Effector memory CD4-positive, alpha-beta T cell (primary cell): ENCODE measurements around the gene CD3D.
A peak's percentile ranks its signal among the peaks of the same experiment; 100 is the strongest.

ENCODE experiments used
- DNase-seq, 3 donors: peaks; one replicate each; pipeline ENCODE4 v3.0.0-alpha.2; 2020
- H3K27ac ChIP-seq: 2 replicates; pipeline ENCODE4 v1.7.0; 2013; ENCODE audit warnings: mild to moderate bottlenecking, low read length, moderate library complexity; ENCODE audit not compliant: insufficient read depth, poor library complexity, severe bottlenecking
- H3K27me3 ChIP-seq: replicated peaks from 2 replicates; pipeline ENCODE4 v1.7.0; 2013; ENCODE audit warnings: mild to moderate bottlenecking, low read length; ENCODE audit not compliant: insufficient read depth, control insufficient read depth, poor library complexity, severe bottlenecking
- H3K36me3 ChIP-seq: 2 replicates; pipeline ENCODE4 v1.7.0; 2013; ENCODE audit warnings: mild to moderate bottlenecking, low read length, moderate library complexity; ENCODE audit not compliant: control insufficient read depth, insufficient read depth
- H3K4me1 ChIP-seq: 2 replicates; pipeline ENCODE4 v1.7.0; 2013; ENCODE audit warnings: low read length, mild to moderate bottlenecking; ENCODE audit not compliant: control insufficient read depth, insufficient read depth, poor library complexity, severe bottlenecking
- H3K4me3 ChIP-seq: 2 replicates; pipeline ENCODE4 v1.7.0; 2013; ENCODE audit warnings: low read length, low read depth, mild to moderate bottlenecking; ENCODE audit not compliant: insufficient read depth, poor library complexity, severe bottlenecking
- H3K9me3 ChIP-seq: 2 replicates; pipeline ENCODE4 v1.7.0; 2013; ENCODE audit warnings: mild to moderate bottlenecking, low read length, moderate library complexity; ENCODE audit not compliant: control insufficient read depth

The CD3D gene

DNA sequence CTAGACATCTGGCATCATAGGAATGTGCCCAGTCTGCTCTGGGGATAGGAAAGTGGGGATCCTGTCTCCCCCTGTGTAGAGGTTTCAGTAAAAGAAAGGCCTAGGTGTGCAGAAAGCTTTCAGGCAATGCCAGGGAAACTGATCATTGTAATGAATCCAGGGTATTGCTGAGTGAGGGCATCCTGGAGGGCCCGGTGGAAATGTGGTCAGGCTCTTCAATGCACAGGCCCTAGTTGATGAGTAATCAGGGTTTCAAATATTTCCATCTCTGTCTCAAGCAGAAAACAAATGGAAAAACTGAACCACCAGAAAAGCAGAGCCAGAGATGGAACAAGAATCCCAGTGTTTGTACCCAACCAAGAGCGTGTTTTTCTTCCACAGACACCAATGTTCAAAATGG lies 35.9 kb downstream of the CD3D start:
- H3K27ac ChIP-seq: peak overlapping the region; percentile 86
- peak overlapping the region; percentile 60 for H3K4me3 ChIP-seq
- DNase-seq: no peak
- H3K36me3 ChIP-seq: peaks cover 16% of the 10 kb centered on the region
- no peaks in the 10 kb centered on the region for H3K9me3 ChIP-seq
- no peaks in the 10 kb centered on the region for H3K27me3 ChIP-seq
- H3K4me1 ChIP-seq: peaks cover 41% of the 10 kb centered on the region

DNA sequence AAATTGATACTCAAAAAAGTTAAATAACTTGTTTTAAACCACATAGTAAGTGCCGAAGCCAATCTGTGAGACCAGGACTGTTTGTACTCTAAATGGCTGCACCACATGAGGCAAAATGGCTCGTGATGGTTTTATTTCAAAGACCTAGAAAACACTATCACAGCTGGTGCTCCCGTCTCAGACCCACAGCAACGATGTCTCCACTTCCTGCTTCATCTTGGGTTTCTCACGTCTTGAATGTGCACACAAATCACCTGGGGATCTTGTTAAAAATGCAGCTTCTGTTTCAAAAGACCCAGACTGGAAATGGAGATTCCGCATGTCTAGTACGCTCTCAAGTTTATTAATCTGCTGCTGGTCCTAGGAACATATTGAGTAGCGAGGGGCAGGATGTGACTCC lies 36.8 kb downstream of the CD3D start:
- peak in 1 of 3 donors; percentile 33 for DNase-seq
- Histone ChIP-seq H3K27ac (peak overlapping the region; percentile 86), H3K4me3 (peak overlapping the region; percentile 60), H3K36me3 (peaks cover 9% of the 10 kb centered on the region), H3K4me1 (peaks cover 33% of the 10 kb centered on the region), H3K9me3 (no peaks in the 10 kb centered on the region), H3K27me3 (no peaks in the 10 kb centered on the region)

DNA sequence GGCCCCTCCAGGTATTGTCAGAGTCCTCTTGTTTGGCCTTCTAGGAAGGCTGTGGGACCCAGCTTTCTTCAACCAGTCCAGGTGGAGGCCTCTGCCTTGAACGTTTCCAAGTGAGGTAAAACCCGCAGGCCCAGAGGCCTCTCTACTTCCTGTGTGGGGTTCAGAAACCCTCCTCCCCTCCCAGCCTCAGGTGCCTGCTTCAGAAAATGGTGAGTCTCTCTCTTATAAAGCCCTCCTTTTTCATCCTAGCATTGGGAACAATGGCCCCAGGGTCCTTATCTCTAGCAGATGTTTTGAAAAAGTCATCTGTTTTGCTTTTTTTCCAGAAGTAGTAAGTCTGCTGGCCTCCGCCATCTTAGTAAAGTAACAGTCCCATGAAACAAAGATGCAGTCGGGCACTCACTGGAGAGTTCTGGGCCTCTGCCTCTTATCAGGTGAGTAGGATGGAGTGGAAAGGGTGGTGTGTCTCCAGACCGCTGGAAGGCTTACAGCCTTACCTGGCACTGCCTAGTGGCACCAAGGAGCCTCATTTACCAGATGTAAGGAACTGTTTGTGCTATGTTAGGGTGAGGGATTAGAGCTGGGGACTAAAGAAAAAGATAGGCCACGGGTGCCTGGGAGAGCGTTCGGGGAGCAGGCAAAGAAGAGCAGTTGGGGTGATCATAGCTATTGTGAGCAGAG lies 37.8 kb downstream of the CD3D start, which contains the start of gene CD3E:
TSS of gene CD3E (plus strand) at position 163 of the 681 bp plus-strand sequence. CDS start at position 386, 223 bp downstream.
- Histone ChIP-seq H3K4me3 (peak within 1 kb of the TSS; percentile 60), H3K27ac (peak within 1 kb of the TSS; percentile 86)

DNA sequence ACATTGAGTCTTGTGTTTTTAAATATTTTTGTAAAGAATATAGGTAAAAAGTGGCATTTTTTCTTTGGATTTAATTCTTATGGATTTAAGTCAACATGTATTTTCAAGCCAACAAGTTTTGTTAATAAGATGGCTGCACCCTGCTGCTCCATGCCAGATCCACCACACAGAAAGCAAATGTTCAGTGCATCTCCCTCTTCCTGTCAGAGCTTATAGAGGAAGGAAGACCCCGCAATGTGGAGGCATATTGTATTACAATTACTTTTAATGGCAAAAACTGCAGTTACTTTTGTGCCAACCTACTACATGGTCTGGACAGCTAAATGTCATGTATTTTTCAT lies 38.3 kb downstream of the CD3D start:
- Histone ChIP-seq H3K9me3 (no peaks in the 10 kb centered on the region), H3K36me3 (peaks cover 8% of the 10 kb centered on the region), H3K27ac (peak overlapping the region; percentile 86), H3K27me3 (no peaks in the 10 kb centered on the region), H3K4me3 (peak overlapping the region; percentile 60), H3K4me1 (peaks cover 33% of the 10 kb centered on the region)
- no peak for DNase-seq

More for the DNA sequence above, 37.8 kb downstream of the CD3D start, which contains the start of gene CD3E:
- H3K27me3 ChIP-seq: no peaks in the 10 kb centered on the region
- peak; percentile 33 to 47 (median 46) for DNase-seq
- H3K4me1 ChIP-seq: peaks cover 33% of the 10 kb centered on the region
- no peaks in the 10 kb centered on the region for H3K9me3 ChIP-seq
- peaks cover 9% of the 10 kb centered on the region for H3K36me3 ChIP-seq

DNA sequence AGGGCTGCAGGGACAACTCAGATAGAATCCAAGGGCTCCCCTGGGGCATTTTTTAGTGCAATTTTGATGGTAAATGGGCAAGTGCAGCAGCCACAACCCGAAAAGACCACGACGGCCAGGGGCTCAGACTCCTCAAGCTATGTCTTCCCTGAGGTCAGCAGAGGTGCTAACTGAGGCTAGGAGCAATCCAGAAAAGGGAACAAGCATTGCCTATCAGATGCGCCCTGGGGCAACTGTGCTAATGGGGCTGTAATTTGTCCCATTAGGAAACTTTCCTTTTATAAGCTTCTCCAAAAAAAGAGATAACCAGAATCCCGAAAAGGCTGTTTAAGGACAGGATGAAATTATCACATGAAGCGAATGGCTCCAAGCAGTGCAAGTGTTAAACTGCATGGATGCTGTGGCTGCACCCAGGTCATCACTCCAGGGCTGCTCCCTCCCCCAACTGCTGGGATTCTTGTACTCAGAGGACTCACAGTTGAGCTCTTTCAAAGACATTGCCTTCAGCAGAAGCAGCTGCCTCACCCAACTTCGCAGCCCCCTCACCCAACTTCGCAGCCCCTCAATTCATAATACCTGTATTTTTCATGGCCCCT lies 40.8 kb downstream of the CD3D start:
- no peak overlapping the region for H3K27ac ChIP-seq
- H3K27me3 ChIP-seq: no peaks in the 10 kb centered on the region
- H3K36me3 ChIP-seq: no peaks in the 10 kb centered on the region
- no peaks in the 10 kb centered on the region for H3K9me3 ChIP-seq
- no peak for DNase-seq
- no peak overlapping the region for H3K4me3 ChIP-seq
- peaks cover 17% of the 10 kb centered on the region for H3K4me1 ChIP-seq

DNA sequence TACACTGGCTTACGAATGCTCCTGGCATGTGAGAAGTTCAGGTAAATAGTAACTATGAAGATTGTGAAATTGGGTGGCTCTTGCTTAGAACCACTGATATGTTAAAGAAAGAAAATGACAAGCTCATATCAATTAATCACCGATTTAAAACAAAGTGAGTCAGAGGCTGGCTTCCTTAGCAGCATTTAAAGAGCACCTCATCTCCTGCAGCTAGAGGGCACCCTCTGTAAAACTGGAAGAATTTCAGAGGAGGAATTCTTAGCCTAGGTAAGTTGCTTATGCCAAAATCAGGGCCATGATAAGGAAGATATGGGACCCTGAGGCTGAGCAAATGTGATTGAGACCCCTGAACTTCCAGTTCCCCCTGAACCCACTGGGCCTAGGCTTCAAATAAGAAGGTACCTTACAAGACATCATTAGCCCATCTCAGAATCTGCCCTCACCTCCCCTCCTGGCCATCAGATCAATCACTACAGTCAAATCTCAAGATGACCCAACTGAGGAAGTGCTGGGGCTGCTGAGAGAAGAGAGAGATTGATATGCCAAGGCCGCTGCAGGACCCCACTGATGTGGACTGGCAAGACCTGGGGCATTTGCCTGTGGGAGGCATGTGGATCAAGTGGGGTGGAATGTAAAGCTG lies 46.6 kb downstream of the CD3D start:
- H3K27ac ChIP-seq: no peak overlapping the region
- no peaks in the 10 kb centered on the region for H3K27me3 ChIP-seq
- peaks cover 4% of the 10 kb centered on the region for H3K4me1 ChIP-seq
- no peak overlapping the region for H3K4me3 ChIP-seq
- no peaks in the 10 kb centered on the region for H3K9me3 ChIP-seq
- H3K36me3 ChIP-seq: no peaks in the 10 kb centered on the region
- no peak for DNase-seq

DNA sequence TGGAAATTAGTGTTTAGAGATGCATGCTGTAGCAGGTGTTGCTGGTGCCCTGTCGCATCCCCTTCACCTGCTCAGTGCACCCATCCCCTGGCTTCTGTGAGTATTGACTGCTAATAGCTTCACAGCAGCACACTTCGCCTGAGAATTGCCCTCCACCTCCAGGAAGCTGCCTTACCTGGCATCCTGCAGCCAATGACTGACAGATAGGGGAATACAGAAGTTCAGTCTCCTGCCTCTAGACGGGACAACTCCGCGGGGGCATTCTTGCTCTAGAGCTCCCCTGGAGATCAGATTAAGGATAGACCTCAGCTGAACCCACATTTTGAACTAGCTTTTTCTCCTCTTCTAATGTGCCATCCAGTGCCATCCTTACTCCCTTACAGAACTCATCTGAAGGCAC lies 47.3 kb downstream of the CD3D start:
- Histone ChIP-seq H3K36me3 (no peaks in the 10 kb centered on the region), H3K27ac (no peak overlapping the region), H3K9me3 (no peaks in the 10 kb centered on the region), H3K4me1 (peaks cover 4% of the 10 kb centered on the region), H3K4me3 (no peak overlapping the region), H3K27me3 (no peaks in the 10 kb centered on the region)
- DNase-seq: no peak

DNA sequence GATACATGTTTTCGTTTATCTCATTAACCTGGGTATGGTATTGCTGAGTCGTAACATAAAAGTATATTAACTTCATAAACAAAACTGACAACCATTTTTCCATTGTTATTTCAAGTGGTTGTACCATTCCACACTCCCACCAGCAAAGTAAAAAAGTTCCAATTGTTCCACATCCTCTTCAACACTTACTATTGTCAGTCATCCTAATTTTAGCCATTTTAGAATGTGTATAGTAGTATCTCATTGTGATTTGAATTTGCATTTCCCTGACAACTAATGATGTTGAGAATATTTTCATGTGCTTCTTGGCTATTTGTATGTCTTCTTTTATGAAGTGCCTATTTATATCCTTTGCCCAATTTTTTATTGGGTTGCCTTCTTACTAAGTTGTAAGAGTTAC lies 48.5 kb downstream of the CD3D start:
- Histone ChIP-seq H3K27ac (no peak overlapping the region), H3K27me3 (no peaks in the 10 kb centered on the region), H3K9me3 (no peaks in the 10 kb centered on the region), H3K36me3 (no peaks in the 10 kb centered on the region), H3K4me3 (no peak overlapping the region), H3K4me1 (peaks cover 4% of the 10 kb centered on the region)
- no peak for DNase-seq

DNA sequence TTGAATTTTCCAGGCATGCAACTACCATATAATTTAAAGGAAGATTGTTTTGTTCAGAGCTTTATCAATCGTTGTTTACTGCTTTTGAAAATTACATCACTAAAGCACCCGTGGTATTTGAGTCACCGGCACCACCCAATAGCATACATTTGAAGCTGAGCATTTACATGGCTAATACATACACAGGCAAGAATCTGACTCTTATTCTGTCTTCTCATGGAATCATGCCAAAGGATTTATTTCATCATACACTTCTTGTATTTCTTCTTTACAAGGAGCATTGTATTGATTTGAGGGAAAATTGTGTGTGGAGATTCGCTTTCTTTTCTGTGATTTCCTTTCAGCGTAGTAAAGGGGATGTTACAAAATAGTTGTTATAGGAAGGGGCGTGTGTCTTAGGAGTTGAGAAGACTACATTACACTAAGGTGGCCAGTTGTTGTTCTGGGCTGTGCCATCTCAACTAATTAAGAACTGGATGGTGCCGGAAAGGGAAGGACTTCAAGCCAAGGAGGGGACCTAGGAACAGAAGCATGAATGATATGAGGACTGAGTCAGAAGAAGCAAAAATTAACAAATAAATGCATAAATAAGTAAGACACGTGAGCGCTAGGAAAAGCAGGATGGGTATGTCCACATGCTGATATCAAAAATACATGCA lies 50.9 kb downstream of the CD3D start:
- no peaks in the 10 kb centered on the region for H3K9me3 ChIP-seq
- H3K36me3 ChIP-seq: no peaks in the 10 kb centered on the region
- H3K4me1 ChIP-seq: peaks cover 4% of the 10 kb centered on the region
- H3K27me3 ChIP-seq: no peaks in the 10 kb centered on the region
- no peak overlapping the region for H3K27ac ChIP-seq
- H3K4me3 ChIP-seq: no peak overlapping the region
- DNase-seq: no peak

DNA sequence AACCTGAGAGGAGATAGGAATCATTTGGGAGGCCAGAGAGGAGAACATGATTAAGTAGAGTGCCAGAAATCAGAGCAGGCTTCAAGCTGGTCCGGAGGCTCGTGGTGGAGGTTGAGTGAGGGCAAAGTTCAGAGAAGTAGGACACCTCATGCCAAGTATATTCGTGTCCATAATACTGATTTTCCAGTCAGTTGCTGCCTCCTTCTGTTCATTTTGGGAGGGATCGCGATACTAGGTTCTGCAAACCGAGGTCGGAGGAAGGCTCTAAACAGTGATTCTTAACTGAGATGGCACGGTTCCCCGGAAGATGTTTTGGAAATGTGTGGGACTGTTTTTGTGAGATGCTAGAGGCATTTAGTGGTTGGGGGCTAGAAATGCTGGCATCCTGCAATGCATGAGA lies 51.6 kb downstream of the CD3D start:
- no peak overlapping the region for H3K4me3 ChIP-seq
- peaks cover under 1% of the 10 kb centered on the region for H3K4me1 ChIP-seq
- peak; percentile 9 to 16 (median 13) for DNase-seq
- no peak overlapping the region for H3K27ac ChIP-seq
- H3K9me3 ChIP-seq: no peaks in the 10 kb centered on the region
- no peaks in the 10 kb centered on the region for H3K27me3 ChIP-seq
- no peaks in the 10 kb centered on the region for H3K36me3 ChIP-seq
